Inferior parietal cortex (tissue), 1 donor: ENCODE data around the gene TMEM154.
"Not testable (repeated sequence)": the region's sequence is repeated elsewhere in the genome, so short reads cannot be mapped to it uniquely, and the experiment has no call there.

ENCODE experiments used
- DNase-seq: peaks from one replicate; pipeline ENCODE4 v3.0.0-alpha.2; 2016; ENCODE audit errors: extremely low spot score

The TMEM154 gene

GRCh38 chr4:152667781-152668180, 12.0 kb downstream of the TMEM154 start:
- no peak for DNase-seq

- no peak for DNase-seq
Observed at GRCh38 chr4:152666946-152667345, 12.9 kb downstream of the TMEM154 start.

GRCh38 chr4:152665691-152666395, 14.0 kb downstream of the TMEM154 start:
- no peak for DNase-seq

GRCh38 chr4:152664067-152664378, 15.8 kb downstream of the TMEM154 start:
- DNase-seq, result not testable (repeated sequence)

- no peak for DNase-seq
Observed at GRCh38 chr4:152663203-152664066, 16.4 kb downstream of the TMEM154 start.

- no peak for DNase-seq
Observed at GRCh38 chr4:152661649-152662048, 18.1 kb downstream of the TMEM154 start.

- no peak for DNase-seq
Observed at GRCh38 chr4:152660526-152660925, 19.3 kb downstream of the TMEM154 start.

GRCh38 chr4:152659806-152660205, 20.0 kb downstream of the TMEM154 start:
- no peak for DNase-seq

GRCh38 chr4:152657657-152658056, 22.1 kb downstream of the TMEM154 start:
- DNase-seq, result no peak

- no peak for DNase-seq
Observed at GRCh38 chr4:152655272-152656129, 24.3 kb downstream of the TMEM154 start.

- DNase-seq, result no peak
Observed at GRCh38 chr4:152652102-152652501, 27.7 kb downstream of the TMEM154 start.

- no peak for DNase-seq
Observed at GRCh38 chr4:152651473-152652060, 28.2 kb downstream of the TMEM154 start.

GRCh38 chr4:152646221-152646620, 33.6 kb downstream of the TMEM154 start:
- DNase-seq, result no peak

GRCh38 chr4:152644130-152644529, 35.7 kb downstream of the TMEM154 start:
- DNase-seq, result no peak

GRCh38 chr4:152643153-152644035, 36.4 kb downstream of the TMEM154 start:
- no peak for DNase-seq

- peak; percentile 75 for DNase-seq
Observed at GRCh38 chr4:152640058-152640921, 39.5 kb downstream of the TMEM154 start.

GRCh38 chr4:152635851-152636250, 43.9 kb downstream of the TMEM154 start:
- DNase-seq, result no peak

GRCh38 chr4:152634110-152634760, 45.6 kb downstream of the TMEM154 start:
- no peak for DNase-seq

- DNase-seq, result no peak
Observed at GRCh38 chr4:152633118-152633517, 46.7 kb downstream of the TMEM154 start.
